Measurements from ENCODE around the gene HNRNPA3. TPM values are rescaled to one million over a fixed set of nuclear protein-coding genes. Genes with fewer than 3 reads are reported as not detected.
"Not testable (repeated sequence)": the region's sequence is repeated elsewhere in the genome, so short reads cannot be mapped to it uniquely, and the experiment has no call there.

The HNRNPA3 gene
- total RNA-seq, 2 experiments from 2014 or later = 68.2 to 450 TPM

- no peak for TF ChIP-seq CTCF (conservative IDR thresholded peaks at IDR 0.05; ENCODE audit: low read length)
- no peak for TF ChIP-seq EZH2phosphoT487 (IDR thresholded peaks at IDR 0.05; ENCODE audit: borderline replicate concordance, low read depth, low read length)
- H3K27ac ChIP-seq (ENCODE audit: low read depth, low read length, poor library complexity, severe bottlenecking) = no peak overlapping the region
- no peaks in the 10 kb centered on the region for H3K79me2 ChIP-seq (ENCODE audit: insufficient read depth, low read depth, low read length)
- DNase-seq (ENCODE audit: low spot score) = no peak
- H2AFZ ChIP-seq (ENCODE audit: low read length) = no peak overlapping the region
- H3K9me2 ChIP-seq (ENCODE audit: insufficient read depth, low read length) = no peaks in the 10 kb centered on the region
- POLR2A ChIA-PET = interaction anchor here (1.1 to 1.6 kb wide), 3 partner anchors 10 to 23 kb away, joined by 3 to 6 read pairs (median 3); no protein-coding TSS in a partner anchor
- no peaks in the 10 kb centered on the region for H3K4me1 ChIP-seq (ENCODE audit: insufficient read depth, low read length, poor library complexity, severe bottlenecking)
- no peak overlapping the region for H3K4me2 ChIP-seq (ENCODE audit: low read length)
- no peaks in the 10 kb centered on the region for H4K20me1 ChIP-seq (ENCODE audit: insufficient read depth, low read length)
- H3K36me3 ChIP-seq (ENCODE audit: insufficient read depth, low read length) = no peaks in the 10 kb centered on the region
- intact Hi-C loops (cut with micrococcal nuclease; ENCODE audit: unreplicated experiment) = no loop called here
- CTCF ChIA-PET (ENCODE audit: unreplicated experiment) = no interaction called here
- BruUV-seq (replicated peaks) = no TSS peak
- no peaks in the 10 kb centered on the region for H3K9me3 ChIP-seq (ENCODE audit: low read length)
- no peak overlapping the region for H3K4me3 ChIP-seq (ENCODE audit: low read depth, low read length, poor library complexity, severe bottlenecking)
Observed at GRCh38 chr2:177175917-177176668, 36.5 kb upstream of the HNRNPA3 start.

- BruUV-seq (replicated peaks) = no TSS peak
- H3K27ac ChIP-seq (ENCODE audit: low read depth, low read length, poor library complexity, severe bottlenecking) = no peak overlapping the region
- ChIA-PET POLR2A (interaction anchor here (1.3 kb wide), 1 partner anchor 13 kb away, joined by 4 read pairs; no protein-coding TSS in a partner anchor), CTCF (ENCODE audit: unreplicated experiment) (no interaction called here)
- no peak for DNase-seq (ENCODE audit: low spot score)
- H4K20me1 ChIP-seq (ENCODE audit: insufficient read depth, low read length) = no peaks in the 10 kb centered on the region
- H3K4me1 ChIP-seq (ENCODE audit: insufficient read depth, low read length, poor library complexity, severe bottlenecking) = no peaks in the 10 kb centered on the region
- H3K79me2 ChIP-seq (ENCODE audit: insufficient read depth, low read depth, low read length) = no peaks in the 10 kb centered on the region
- H3K9me2 ChIP-seq (ENCODE audit: insufficient read depth, low read length) = no peaks in the 10 kb centered on the region
- TF ChIP-seq EZH2phosphoT487 (IDR thresholded peaks at IDR 0.05; ENCODE audit: borderline replicate concordance, low read depth, low read length) (no peak), CTCF (conservative IDR thresholded peaks at IDR 0.05; ENCODE audit: low read length) (no peak)
- no peaks in the 10 kb centered on the region for H3K9me3 ChIP-seq (ENCODE audit: low read length)
- intact Hi-C loops (cut with micrococcal nuclease; ENCODE audit: unreplicated experiment) = no loop called here
- H3K4me3 ChIP-seq (ENCODE audit: low read depth, low read length, poor library complexity, severe bottlenecking) = no peak overlapping the region
- H3K4me2 ChIP-seq (ENCODE audit: low read length) = no peak overlapping the region
- no peaks in the 10 kb centered on the region for H3K36me3 ChIP-seq (ENCODE audit: insufficient read depth, low read length)
- no peak overlapping the region for H2AFZ ChIP-seq (ENCODE audit: low read length)
Observed at GRCh38 chr2:177178797-177179196, 33.8 kb upstream of the HNRNPA3 start.

- H3K4me3 ChIP-seq (ENCODE audit: low read depth, low read length, poor library complexity, severe bottlenecking) = no peak overlapping the region
- ChIA-PET POLR2A (interaction anchor here (1.1 kb wide), 1 partner anchor 885 kb away, joined by 3 read pairs; no protein-coding TSS in a partner anchor), CTCF (ENCODE audit: unreplicated experiment) (no interaction called here)
- H2AFZ ChIP-seq (ENCODE audit: low read length) = no peak overlapping the region
- intact Hi-C loops (cut with micrococcal nuclease; ENCODE audit: unreplicated experiment) = no loop called here
- no peaks in the 10 kb centered on the region for H3K9me2 ChIP-seq (ENCODE audit: insufficient read depth, low read length)
- no peak for DNase-seq (ENCODE audit: low spot score)
- no peaks in the 10 kb centered on the region for H3K9me3 ChIP-seq (ENCODE audit: low read length)
- H3K4me2 ChIP-seq (ENCODE audit: low read length) = no peak overlapping the region
- H3K4me1 ChIP-seq (ENCODE audit: insufficient read depth, low read length, poor library complexity, severe bottlenecking) = no peaks in the 10 kb centered on the region
- TF ChIP-seq CTCF (conservative IDR thresholded peaks at IDR 0.05; ENCODE audit: low read length) = no peak
- H4K20me1 ChIP-seq (ENCODE audit: insufficient read depth, low read length) = no peaks in the 10 kb centered on the region
- no peak overlapping the region for H3K27ac ChIP-seq (ENCODE audit: low read depth, low read length, poor library complexity, severe bottlenecking)
- no peaks in the 10 kb centered on the region for H3K36me3 ChIP-seq (ENCODE audit: insufficient read depth, low read length)
- no TSS peak for BruUV-seq (replicated peaks)
- H3K79me2 ChIP-seq (ENCODE audit: insufficient read depth, low read depth, low read length) = no peaks in the 10 kb centered on the region
Observed at GRCh38 chr2:177179227-177179626, 33.4 kb upstream of the HNRNPA3 start.

GRCh38 chr2:177179671-177180070 is 32.9 kb upstream of the HNRNPA3 start:
- intact Hi-C loops (cut with micrococcal nuclease; ENCODE audit: unreplicated experiment); CTCF ChIA-PET (ENCODE audit: unreplicated experiment); DNase-seq (ENCODE audit: low spot score); H3K27ac ChIP-seq (ENCODE audit: low read depth, low read length, poor library complexity, severe bottlenecking); H3K9me3 ChIP-seq (ENCODE audit: low read length); H2AFZ ChIP-seq (ENCODE audit: low read length); H3K9me2 ChIP-seq (ENCODE audit: insufficient read depth, low read length); H3K4me2 ChIP-seq (ENCODE audit: low read length); H3K4me3 ChIP-seq (ENCODE audit: low read depth, low read length, poor library complexity, severe bottlenecking); H3K4me1 ChIP-seq (ENCODE audit: insufficient read depth, low read length, poor library complexity, severe bottlenecking); H4K20me1 ChIP-seq (ENCODE audit: insufficient read depth, low read length); BruUV-seq (replicated peaks); H3K79me2 ChIP-seq (ENCODE audit: insufficient read depth, low read depth, low read length); H3K36me3 ChIP-seq (ENCODE audit: insufficient read depth, low read length): not testable (repeated sequence)
- POLR2A ChIA-PET = interaction anchor here (1.1 kb wide), 1 partner anchor 885 kb away, joined by 3 read pairs; no protein-coding TSS in a partner anchor

All from OCI-LY7 (cell line).